IgD-negative memory B cell (primary cell): ENCODE data around the gene WASF2. TPM values are rescaled to one million over a fixed set of nuclear protein-coding genes. Genes with fewer than 3 reads are reported as not detected.
"Not testable (repeated sequence)": the region's sequence is repeated elsewhere in the genome, so short reads cannot be mapped to it uniquely, and the experiment has no call there.

Source experiments
- H3K27ac Mint-ChIP-seq, 3 donors: one replicate each; pipeline ENCODE4 v1.8.0; 2020 to 2022; ENCODE audit warnings: mild to moderate bottlenecking in 3 of 3, mixed read lengths in 3 of 3, moderate library complexity in 1 of 3
- H3K27me3 Mint-ChIP-seq: one replicate; pipeline ENCODE4 v1.8.0; 2021; ENCODE audit warnings: mixed read lengths
- H3K36me3 Mint-ChIP-seq: one replicate; pipeline ENCODE4 v1.8.0; 2020; ENCODE audit warnings: mild to moderate bottlenecking, mixed read lengths
- H3K4me1 Mint-ChIP-seq, 3 donors: one replicate each; pipeline ENCODE4 v1.8.0; 2020 to 2022; ENCODE audit warnings: mixed read lengths in 3 of 3, mild to moderate bottlenecking in 1 of 3
- H3K4me3 Mint-ChIP-seq, 4 donors: one replicate each; pipeline ENCODE4 v1.8.0; 2020 to 2022; ENCODE audit warnings: mild to moderate bottlenecking in 4 of 4, mixed read lengths in 4 of 4, moderate library complexity in 3 of 4
- H3K9me3 Mint-ChIP-seq, 3 donors: one replicate each; pipeline ENCODE4 v1.8.0; 2020 to 2021; ENCODE audit warnings: mixed read lengths in 3 of 3, mild to moderate bottlenecking in 1 of 3
- polyA plus RNA-seq: library from polyadenylated mRNA; unstranded; fragments of 300-500 nt; fragmentation: Illumina TruSeq; gene quantifications from one replicate; pipeline ENCODE4 v1.2.3, GENCODE V29; 2021

WASF2 gene
- polyA plus RNA-seq, 1 donor from 2014 or later, result 105 TPM

DNA sequence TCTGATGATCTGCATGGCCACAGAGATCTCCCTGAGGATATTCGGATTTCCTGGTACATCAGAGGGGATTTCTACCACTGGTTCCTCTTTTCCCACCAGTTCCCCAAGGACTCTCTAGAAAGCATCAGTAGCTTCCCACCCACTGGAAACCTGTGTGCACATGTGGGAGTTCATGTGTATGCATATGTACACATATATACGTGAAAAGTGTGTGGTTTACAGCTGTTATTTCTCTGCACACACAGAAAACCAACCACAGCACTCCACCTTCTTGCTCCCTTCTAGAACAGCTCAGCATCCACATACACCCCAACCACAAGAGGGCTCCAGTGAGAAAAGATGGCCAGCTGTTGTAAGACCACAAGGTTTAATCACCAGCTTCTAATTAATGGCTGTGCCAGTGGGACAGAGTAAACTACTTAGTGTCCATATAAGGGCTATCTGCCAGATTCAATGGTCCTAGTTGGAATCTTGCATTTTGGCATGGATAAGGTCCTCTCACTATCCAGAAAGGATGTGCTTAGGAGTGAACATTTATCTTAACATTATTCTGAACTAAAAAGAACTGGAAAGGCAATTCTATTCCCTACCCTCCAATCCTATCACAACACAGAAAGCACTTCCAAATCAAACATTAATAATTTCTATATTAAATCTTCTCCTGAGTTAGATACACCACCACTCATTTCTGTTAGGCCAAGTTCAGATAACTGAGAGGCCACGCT is 73.4 kb downstream of the WASF2 start:
- H3K9me3 Mint-ChIP-seq, result no peaks in the 10 kb centered on the region
- H3K27me3 Mint-ChIP-seq, result no peaks in the 10 kb centered on the region
- peak overlapping the region; percentile 60 to 86 (median 85) for H3K27ac Mint-ChIP-seq
- H3K4me3 Mint-ChIP-seq, result peak overlapping the region in 2 of 4 donors; percentile 51 to 74
- H3K36me3 Mint-ChIP-seq, result peaks cover 4% of the 10 kb centered on the region
- H3K4me1 Mint-ChIP-seq, result peaks cover 30 to 40% (median 38%) of the 10 kb centered on the region in 3 donors

DNA sequence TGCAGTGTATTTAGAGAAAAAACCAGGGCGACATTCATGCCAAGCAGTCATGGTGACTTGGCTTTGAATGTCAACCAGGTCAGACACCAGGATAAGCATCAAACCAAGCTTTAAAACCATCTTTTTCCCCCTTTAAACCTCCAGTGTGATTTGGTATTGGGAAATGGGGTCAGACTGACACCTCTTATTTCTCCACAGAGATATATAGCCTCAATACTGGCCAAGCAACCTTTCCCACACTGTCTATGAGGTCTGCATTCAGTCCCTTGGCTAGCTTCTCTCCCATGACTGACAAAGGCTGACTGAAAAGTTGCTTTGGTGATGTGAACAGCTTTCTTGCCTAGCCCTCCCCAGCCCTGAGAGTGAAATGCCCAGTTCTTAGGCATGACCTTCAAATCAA is 75.9 kb downstream of the WASF2 start:
- peak overlapping the region in 1 of 3 donors; percentile 28 for H3K27ac Mint-ChIP-seq

DNA sequence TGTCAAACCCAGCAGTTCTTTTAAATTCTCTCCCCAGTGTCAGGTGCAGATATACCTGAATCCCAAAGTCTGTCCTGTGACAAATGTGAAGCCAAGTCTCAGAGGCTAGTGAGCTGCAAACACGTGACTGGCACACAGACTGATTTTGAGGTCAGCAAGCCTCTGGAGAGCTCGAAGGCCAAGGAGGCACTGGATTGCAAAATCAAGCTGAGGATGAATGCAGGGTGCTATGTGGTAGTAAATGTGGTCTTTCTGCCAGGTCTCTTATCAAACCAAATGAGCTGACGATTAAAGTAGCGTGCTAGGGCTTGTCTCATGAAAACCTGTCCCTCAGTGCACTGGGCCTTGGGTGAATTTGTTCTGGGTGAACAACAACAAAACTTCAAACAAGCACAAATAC is 77.0 kb downstream of the WASF2 start:
- no peaks in the 10 kb centered on the region for H3K27me3 Mint-ChIP-seq
- no peaks in the 10 kb centered on the region for H3K9me3 Mint-ChIP-seq
- no peak overlapping the region for H3K4me3 Mint-ChIP-seq
- peaks cover 13 to 24% (median 21%) of the 10 kb centered on the region in 3 donors for H3K4me1 Mint-ChIP-seq
- H3K27ac Mint-ChIP-seq, result peak overlapping the region in 1 of 3 donors; percentile 28
- peaks cover 3% of the 10 kb centered on the region for H3K36me3 Mint-ChIP-seq

More for the DNA sequence above, 75.9 kb downstream of the WASF2 start:
- Mint-ChIP-seq H3K9me3 (no peaks in the 10 kb centered on the region), H3K4me3 (no peak overlapping the region), H3K27me3 (no peaks in the 10 kb centered on the region), H3K4me1 (peaks cover 24 to 34% (median 29%) of the 10 kb centered on the region in 3 donors), H3K36me3 (peaks cover 4% of the 10 kb centered on the region)

DNA sequence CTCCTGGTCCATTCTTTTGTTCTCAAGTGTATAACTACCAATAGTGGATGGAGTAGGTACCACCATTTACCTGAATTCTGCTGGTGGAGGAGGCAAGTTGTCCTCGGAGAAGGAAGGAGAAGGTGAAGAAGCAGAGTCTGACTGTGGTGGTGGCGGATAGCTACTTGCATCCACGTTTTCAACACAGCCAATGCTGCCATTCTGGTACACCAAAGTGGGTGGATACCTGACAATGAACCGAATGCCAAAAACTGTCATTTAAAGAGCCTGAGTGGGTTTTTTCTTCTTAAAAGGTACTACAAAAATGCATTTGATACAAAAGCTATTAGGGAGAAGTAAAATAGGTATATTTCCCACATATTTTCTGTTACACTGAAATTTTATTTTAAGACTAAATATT is 77.5 kb downstream of the WASF2 start:
- Mint-ChIP-seq H3K4me3 (no peak overlapping the region), H3K27me3 (no peaks in the 10 kb centered on the region), H3K36me3 (peaks cover 4% of the 10 kb centered on the region), H3K4me1 (peaks cover 12 to 24% (median 19%) of the 10 kb centered on the region in 3 donors), H3K27ac (no peak overlapping the region), H3K9me3 (no peaks in the 10 kb centered on the region)

DNA sequence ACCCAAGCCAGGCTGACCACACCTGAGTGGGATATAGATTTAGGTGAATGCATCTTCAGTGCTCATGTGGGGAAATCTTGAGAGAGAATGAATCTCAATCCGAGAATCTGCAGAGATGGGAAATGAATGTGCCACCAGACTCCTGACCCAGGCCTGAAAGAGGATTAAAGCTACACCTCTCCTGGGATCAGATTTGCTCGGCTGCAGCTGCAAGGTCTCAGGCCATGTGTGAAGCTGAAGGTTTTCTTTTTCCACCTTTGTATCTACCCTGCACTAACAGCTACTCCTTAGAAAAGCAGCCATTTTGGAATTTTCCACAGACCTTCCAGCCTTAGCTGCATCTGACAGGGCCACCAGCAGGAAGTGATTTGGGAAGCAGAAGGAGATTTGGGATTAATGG is 79.3 kb downstream of the WASF2 start:
- Mint-ChIP-seq H3K27ac (peak overlapping the region; percentile 47 to 67 (median 63)), H3K27me3 (no peaks in the 10 kb centered on the region), H3K4me3 (no peak overlapping the region), H3K36me3 (peaks cover 6% of the 10 kb centered on the region), H3K9me3 (no peaks in the 10 kb centered on the region), H3K4me1 (peaks cover 12 to 14% (median 12%) of the 10 kb centered on the region in 3 donors)

DNA sequence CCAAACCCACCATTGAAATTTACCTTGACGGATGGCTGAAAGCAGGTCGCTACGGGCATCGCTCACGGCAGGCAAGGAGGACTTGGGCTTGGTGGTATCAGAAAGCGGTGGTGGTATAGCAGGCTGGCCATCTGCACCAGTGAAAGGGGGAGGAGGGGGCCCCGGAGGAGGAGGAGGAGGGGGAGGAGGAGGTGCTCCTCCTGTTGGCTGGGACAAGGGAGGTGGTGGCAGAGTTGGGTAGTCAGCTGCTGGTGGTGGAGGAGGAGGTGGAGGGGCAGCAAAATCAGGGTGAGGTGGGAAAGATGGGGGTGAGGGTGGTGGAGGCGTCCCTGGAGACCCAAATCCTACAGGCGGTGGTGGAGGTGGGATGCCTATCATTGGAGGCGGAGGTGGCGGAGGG is 80.3 kb downstream of the WASF2 start:
- H3K4me1 Mint-ChIP-seq, result peaks cover 8 to 13% (median 12%) of the 10 kb centered on the region in 3 donors
- peaks cover 6% of the 10 kb centered on the region for H3K36me3 Mint-ChIP-seq
- H3K4me3 Mint-ChIP-seq, result no peak overlapping the region
- no peaks in the 10 kb centered on the region for H3K27me3 Mint-ChIP-seq
- peak overlapping the region in 1 of 3 donors; percentile 47 for H3K27ac Mint-ChIP-seq
- no peaks in the 10 kb centered on the region for H3K9me3 Mint-ChIP-seq

DNA sequence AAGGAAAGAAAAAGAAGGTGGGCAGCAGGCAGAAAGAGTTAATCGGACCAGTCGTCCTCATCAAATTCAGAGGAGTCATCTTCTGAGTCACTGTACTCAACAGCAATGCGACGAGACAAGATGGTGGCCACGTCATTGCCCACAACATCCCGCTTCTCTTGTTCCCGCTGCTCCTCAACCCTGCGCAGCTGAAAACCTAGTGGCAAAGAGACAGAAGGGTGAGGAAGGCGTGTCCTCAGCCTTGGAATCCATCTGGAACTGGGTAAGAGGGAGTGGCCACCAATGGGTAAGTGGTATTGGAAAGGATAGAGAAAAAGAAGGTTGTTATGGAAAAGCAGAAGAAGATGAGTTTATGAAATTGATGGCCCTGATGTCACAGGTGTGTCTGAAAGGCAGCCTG is 81.8 kb downstream of the WASF2 start:
- no peaks in the 10 kb centered on the region for H3K27me3 Mint-ChIP-seq
- H3K4me3 Mint-ChIP-seq, result no peak overlapping the region
- H3K4me1 Mint-ChIP-seq, result peaks cover 22 to 29% (median 26%) of the 10 kb centered on the region in 3 donors
- peaks cover 6% of the 10 kb centered on the region for H3K36me3 Mint-ChIP-seq
- no peaks in the 10 kb centered on the region for H3K9me3 Mint-ChIP-seq
- peak overlapping the region in 2 of 3 donors; percentile 63 to 67 for H3K27ac Mint-ChIP-seq

DNA sequence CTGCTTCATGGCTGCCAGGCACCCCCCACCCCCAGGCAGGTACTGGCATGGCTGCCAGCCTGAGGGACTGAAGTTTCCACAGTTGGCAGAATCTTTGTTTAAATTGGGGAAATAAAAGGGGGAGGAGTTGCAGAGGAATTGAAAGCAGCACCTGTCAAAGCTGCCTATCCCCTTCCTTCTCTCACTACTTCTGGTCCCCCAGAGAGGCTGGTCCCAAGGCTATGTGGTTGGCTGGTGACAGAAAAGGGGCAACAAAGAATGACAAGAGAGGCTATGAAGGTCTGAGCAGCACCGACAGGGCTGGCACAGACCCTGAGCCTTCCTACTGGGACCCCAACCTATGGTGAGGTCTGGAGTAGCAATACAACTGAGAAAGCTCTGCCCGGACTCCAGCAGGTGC is 83.2 kb downstream of the WASF2 start:
- not testable (repeated sequence) for H3K27me3 Mint-ChIP-seq, H3K9me3 Mint-ChIP-seq, H3K36me3 Mint-ChIP-seq
- peak overlapping the region in 3 of 4 donors; percentile 12 to 79 (median 60) for H3K4me3 Mint-ChIP-seq
- peak overlapping the region; percentile 63 to 88 (median 74) for H3K27ac Mint-ChIP-seq
- peaks cover 30 to 35% (median 35%) of the 10 kb centered on the region in 3 donors for H3K4me1 Mint-ChIP-seq

DNA sequence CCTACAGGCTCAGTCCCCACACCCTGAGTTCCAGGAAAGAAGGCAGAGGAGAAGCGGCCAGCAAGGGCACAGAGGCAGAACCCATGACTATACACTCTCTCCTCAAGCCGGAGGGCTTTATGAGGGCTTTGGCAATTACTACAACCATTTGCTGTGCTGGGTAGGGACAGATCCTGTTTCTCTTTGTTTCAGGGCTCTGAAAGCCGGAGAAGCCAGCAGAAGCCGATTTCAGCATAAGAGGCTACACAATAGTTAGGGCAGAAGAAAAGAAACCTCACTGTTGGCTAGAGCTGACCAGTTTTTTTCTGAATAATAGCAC is 83.6 kb downstream of the WASF2 start:
- H3K9me3 Mint-ChIP-seq, result no peaks in the 10 kb centered on the region
- H3K4me1 Mint-ChIP-seq, result peaks cover 31 to 38% (median 35%) of the 10 kb centered on the region in 3 donors
- peaks cover 6% of the 10 kb centered on the region for H3K36me3 Mint-ChIP-seq
- H3K27ac Mint-ChIP-seq, result peak overlapping the region in 2 of 3 donors; percentile 46 to 63
- no peaks in the 10 kb centered on the region for H3K27me3 Mint-ChIP-seq
- H3K4me3 Mint-ChIP-seq, result peak overlapping the region in 1 of 4 donors; percentile 57

DNA sequence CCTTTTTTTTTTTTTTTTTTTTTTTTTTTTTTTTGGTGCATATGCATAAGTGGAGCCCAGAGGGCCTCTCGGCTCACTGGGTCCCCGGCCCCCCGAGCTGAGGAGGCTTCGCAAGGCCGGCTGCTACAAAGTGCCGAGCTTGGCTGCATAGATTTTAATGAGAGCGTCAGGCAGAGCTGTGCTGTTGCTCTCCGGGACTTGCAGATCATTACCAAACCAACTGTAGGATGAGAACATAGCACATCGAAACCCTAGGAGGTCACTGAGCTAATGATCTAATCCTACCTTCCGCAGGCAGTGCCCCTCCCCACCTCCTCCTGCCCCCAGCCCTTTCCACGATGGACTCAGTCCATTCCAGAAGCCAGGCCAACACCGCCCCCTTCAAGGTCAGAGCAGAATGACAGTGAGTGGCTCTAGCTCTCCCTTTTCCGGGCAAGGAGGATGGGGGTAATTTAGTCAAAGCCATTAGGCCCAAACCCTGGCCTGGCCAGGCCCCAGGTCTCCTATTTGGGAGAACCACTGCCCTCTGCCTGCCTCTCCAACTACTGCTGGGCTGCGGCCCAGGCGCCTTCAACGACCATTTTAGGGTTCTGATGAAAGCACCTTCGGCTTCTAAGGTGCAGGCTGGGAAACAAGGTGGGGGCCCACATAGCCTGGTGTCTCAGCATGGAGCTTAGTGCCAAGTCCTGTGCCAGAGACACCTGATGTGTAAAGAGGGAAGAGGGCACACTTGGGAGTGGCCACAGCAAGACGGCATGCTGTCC is 84.2 kb downstream of the WASF2 start:
- H3K27me3 Mint-ChIP-seq, H3K4me3 Mint-ChIP-seq, H3K36me3 Mint-ChIP-seq, H3K9me3 Mint-ChIP-seq: not testable (repeated sequence)
- peaks cover 32 to 38% (median 35%) of the 10 kb centered on the region in 3 donors for H3K4me1 Mint-ChIP-seq
- peak overlapping the region; percentile 46 to 63 (median 53) for H3K27ac Mint-ChIP-seq

DNA sequence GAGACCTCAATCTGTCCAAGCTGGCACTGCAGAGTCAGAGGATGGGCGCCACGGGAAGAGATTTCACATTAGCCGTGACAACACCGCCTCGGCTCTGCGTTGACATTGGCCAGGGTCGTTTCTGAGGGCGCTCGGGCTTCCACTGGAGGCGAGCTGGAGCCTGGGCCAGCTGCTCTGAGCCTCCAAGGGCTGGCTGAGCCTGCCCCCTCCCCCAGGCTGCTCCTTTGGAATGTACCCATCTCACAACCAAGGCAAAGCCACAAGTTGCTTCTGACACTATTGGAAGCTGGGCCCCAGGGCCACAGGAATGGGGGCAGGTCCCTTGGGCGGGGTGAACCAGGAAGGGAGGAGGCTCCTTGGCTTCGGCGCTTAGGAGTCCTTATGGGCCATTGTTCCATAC is 84.9 kb downstream of the WASF2 start:
- H3K27ac Mint-ChIP-seq, result peak overlapping the region in 1 of 3 donors; percentile 31

DNA sequence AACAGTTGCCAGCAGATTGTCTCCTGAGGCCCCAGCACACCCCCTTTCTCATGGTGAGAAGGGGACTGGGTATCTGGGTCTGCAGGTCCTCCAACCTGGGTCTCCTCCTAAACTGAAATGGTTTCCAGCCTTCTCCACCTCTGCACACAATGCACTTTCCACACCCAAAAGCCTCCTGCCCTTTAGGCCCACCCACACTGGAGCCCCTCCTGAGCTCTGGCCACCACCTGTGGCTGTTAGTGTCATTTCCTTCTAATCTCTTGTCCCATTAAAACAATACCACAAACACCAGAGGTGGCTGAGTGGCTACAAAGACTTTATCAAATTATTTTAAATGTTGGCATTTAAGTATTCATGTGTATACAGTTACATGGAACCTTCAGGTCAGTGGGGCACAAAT is 86.0 kb downstream of the WASF2 start:
- Mint-ChIP-seq H3K27ac (peak overlapping the region; percentile 10 to 94 (median 93)), H3K4me3 (peak overlapping the region in 3 of 4 donors; percentile 23 to 84 (median 79)), H3K36me3 (peaks cover 6% of the 10 kb centered on the region), H3K9me3 (no peaks in the 10 kb centered on the region), H3K27me3 (no peaks in the 10 kb centered on the region), H3K4me1 (peaks cover 32 to 40% (median 35%) of the 10 kb centered on the region in 3 donors)

More for the DNA sequence above, 84.9 kb downstream of the WASF2 start:
- peaks cover 32 to 40% (median 35%) of the 10 kb centered on the region in 3 donors for H3K4me1 Mint-ChIP-seq
- no peaks in the 10 kb centered on the region for H3K9me3 Mint-ChIP-seq
- no peak overlapping the region for H3K4me3 Mint-ChIP-seq
- H3K36me3 Mint-ChIP-seq, result peaks cover 6% of the 10 kb centered on the region
- H3K27me3 Mint-ChIP-seq, result no peaks in the 10 kb centered on the region

DNA sequence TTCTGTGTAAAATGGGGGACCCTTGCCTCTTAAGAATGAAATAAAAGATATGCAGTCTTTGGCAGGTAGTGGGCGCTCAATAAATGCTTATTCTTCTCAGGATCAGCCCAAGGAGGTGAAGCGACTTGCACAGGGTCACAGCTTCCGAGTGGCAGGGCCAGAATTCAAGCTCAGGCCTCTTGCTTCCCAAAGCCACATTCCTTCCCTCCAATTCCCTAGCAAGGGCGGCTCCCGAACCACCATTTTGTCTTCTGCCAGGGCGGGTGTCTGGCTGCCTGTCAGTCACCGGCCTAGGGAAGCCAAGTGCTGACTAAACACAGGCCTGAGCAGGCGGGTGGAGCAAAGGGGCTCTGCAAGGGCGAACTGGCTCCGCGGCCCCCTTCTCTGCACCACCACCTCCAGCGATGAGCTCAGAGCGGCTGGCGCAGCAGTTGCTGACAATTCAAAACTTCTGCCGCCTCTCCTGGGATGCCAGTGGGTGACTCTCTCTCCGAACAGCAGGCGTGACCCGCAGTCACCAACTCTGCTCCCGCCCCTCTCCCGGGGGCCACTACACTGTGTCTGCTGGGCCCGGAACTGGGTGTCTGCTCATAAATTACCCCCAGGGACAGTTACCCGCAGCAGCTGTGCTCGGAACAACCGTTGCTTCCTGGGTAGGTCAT is 86.8 kb downstream of the WASF2 start:
- Mint-ChIP-seq H3K9me3 (no peaks in the 10 kb centered on the region), H3K36me3 (peaks cover 5% of the 10 kb centered on the region), H3K4me3 (peak overlapping the region; percentile 70 to 90 (median 80)), H3K27ac (peak overlapping the region; percentile 10 to 94 (median 93)), H3K4me1 (peaks cover 32 to 39% (median 35%) of the 10 kb centered on the region in 3 donors), H3K27me3 (no peaks in the 10 kb centered on the region)

DNA sequence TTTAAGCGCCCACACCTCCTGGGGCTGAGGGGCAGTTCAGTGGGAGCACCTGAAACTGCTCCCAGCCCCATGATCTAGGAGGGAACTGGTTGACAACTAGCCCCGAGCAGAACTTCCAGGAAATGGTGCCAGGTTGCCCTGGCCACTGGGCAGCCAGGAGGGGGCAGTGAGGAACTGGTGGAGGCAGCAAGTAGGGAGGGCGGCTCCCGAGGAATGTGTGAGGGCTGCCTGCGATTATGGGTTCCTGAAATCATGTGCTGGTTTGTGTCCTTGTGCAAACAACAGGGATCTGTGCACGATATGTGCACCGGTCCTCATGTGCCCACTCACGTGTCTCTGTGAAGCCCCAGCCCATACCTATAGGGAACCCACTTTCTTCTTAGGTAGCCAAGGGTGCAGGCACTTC is 87.6 kb downstream of the WASF2 start:
- H3K4me1 Mint-ChIP-seq, result peaks cover 30 to 36% (median 32%) of the 10 kb centered on the region in 3 donors
- H3K36me3 Mint-ChIP-seq, result peaks cover 2% of the 10 kb centered on the region
- H3K4me3 Mint-ChIP-seq, result peak overlapping the region in 3 of 4 donors; percentile 41 to 82 (median 79)
- no peaks in the 10 kb centered on the region for H3K27me3 Mint-ChIP-seq
- H3K9me3 Mint-ChIP-seq, result no peaks in the 10 kb centered on the region
- H3K27ac Mint-ChIP-seq, result peak overlapping the region; percentile 10 to 94 (median 93)

DNA sequence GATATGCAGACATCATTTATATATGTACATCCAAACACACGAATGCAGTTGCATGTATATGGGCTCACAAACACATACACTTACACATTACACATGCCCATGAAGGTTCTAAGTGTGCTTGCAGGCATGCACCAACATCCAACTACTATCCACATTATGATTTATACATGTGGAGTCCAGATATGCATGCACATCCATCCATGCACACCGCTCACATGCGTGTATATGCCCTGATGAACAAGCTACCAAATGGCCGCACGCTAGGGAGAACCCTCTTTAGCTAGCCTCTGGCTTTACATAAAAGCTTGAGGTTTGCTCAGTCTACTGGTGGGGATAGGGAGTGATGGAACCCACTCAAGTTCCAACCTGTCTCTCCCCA is 89.0 kb downstream of the WASF2 start:
- Mint-ChIP-seq H3K27me3 (no peaks in the 10 kb centered on the region), H3K36me3 (no peaks in the 10 kb centered on the region), H3K4me3 (no peak overlapping the region), H3K27ac (peak overlapping the region in 1 of 3 donors; percentile 16), H3K4me1 (peaks cover 22 to 28% (median 24%) of the 10 kb centered on the region in 3 donors), H3K9me3 (no peaks in the 10 kb centered on the region)
